GM18868 (cell line): ENCODE measurements around the gene ATP1A4.
"Not testable (repeated sequence)": the region's sequence is repeated elsewhere in the genome, so short reads cannot be mapped to it uniquely, and the experiment has no call there.

Experiments used
- ATAC-seq: cut with Tn5 transposase; IDR thresholded peaks from one replicate; pipeline ENCODE4 v1.9.1; 2021; ENCODE audit warnings: mild to moderate bottlenecking, moderate library complexity; ENCODE audit not compliant: unreplicated experiment

ATP1A4 gene

GRCh38 chr1:160151303-160151702, at the start of gene ATP1A4:
Gene ATP1A4, plus strand, starts transcription at chr1:160151603. Its CDS starts 438 bp downstream, at chr1:160152041.
- ATAC-seq, result no peak

GRCh38 chr1:160101717-160102522, 49.5 kb upstream of the ATP1A4 start:
- ATAC-seq, result no peak

GRCh38 chr1:160103658-160104408, 47.6 kb upstream of the ATP1A4 start:
- no peak for ATAC-seq

GRCh38 chr1:160104486-160104885, 46.9 kb upstream of the ATP1A4 start:
- ATAC-seq, result no peak

GRCh38 chr1:160105155-160105554, 46.2 kb upstream of the ATP1A4 start:
- ATAC-seq, result no peak

- no peak for ATAC-seq
Observed at GRCh38 chr1:160107512-160107911, 43.9 kb upstream of the ATP1A4 start.

GRCh38 chr1:160108888-160109662, 42.3 kb upstream of the ATP1A4 start:
- ATAC-seq, result no peak

GRCh38 chr1:160109686-160110085, 41.7 kb upstream of the ATP1A4 start:
- no peak for ATAC-seq

GRCh38 chr1:160111462-160111861, 39.9 kb upstream of the ATP1A4 start:
- not testable (repeated sequence) for ATAC-seq

GRCh38 chr1:160112357-160112756, 39.0 kb upstream of the ATP1A4 start:
- ATAC-seq, result no peak

- ATAC-seq, result no peak
Observed at GRCh38 chr1:160113407-160113806, 38.0 kb upstream of the ATP1A4 start.

- no peak for ATAC-seq
Observed at GRCh38 chr1:160114085-160114484, 37.3 kb upstream of the ATP1A4 start.

GRCh38 chr1:160115545-160116282, 35.7 kb upstream of the ATP1A4 start, which contains the start of gene ATP1A2:
Gene ATP1A2, plus strand, starts transcription at chr1:160115759. Its CDS starts 103 bp downstream, at chr1:160115862.
- no peak for ATAC-seq

GRCh38 chr1:160116283-160117147, 34.9 kb upstream of the ATP1A4 start:
- ATAC-seq, result no peak

- ATAC-seq, result no peak
Observed at GRCh38 chr1:160117300-160117699, 34.1 kb upstream of the ATP1A4 start.

GRCh38 chr1:160117709-160118183, 33.7 kb upstream of the ATP1A4 start:
- ATAC-seq, result no peak

- no peak for ATAC-seq
Observed at GRCh38 chr1:160118928-160119327, 32.5 kb upstream of the ATP1A4 start.

- no peak for ATAC-seq
Observed at GRCh38 chr1:160120797-160121196, 30.6 kb upstream of the ATP1A4 start.

- no peak for ATAC-seq
Observed at GRCh38 chr1:160121388-160121787, 30.0 kb upstream of the ATP1A4 start.
